WTC11 (cell line): Measurements from ENCODE around the gene CD93.

Experiments
- GABPB1 ChIP-seq: sonication (generic); formaldehyde crosslinking; IDR thresholded peaks from 2 replicates; pipeline ENCODE4 v1.8.1; 2023; ENCODE audit warnings: mild to moderate bottlenecking, missing genetic modification reagents
- NFE2L1 ChIP-seq: sonication (generic); formaldehyde crosslinking; IDR thresholded peaks from 2 replicates; pipeline ENCODE4 v1.8.1; 2023; ENCODE audit warnings: missing genetic modification reagents
- RELA ChIP-seq: sonication (generic); formaldehyde crosslinking; IDR thresholded peaks from 2 replicates; pipeline ENCODE4 v1.8.1; 2022; ENCODE audit warnings: missing genetic modification reagents, mild to moderate bottlenecking, borderline replicate concordance
- SP1 ChIP-seq: sonication (generic); formaldehyde crosslinking; conservative IDR thresholded peaks from 2 replicates; pipeline ENCODE4 v1.8.1; 2022; ENCODE audit warnings: missing genetic modification reagents
- ZNF317 ChIP-seq: sonication (generic); formaldehyde crosslinking; IDR thresholded peaks from 2 replicates; pipeline ENCODE4 v1.8.1; 2023; ENCODE audit warnings: low read depth, mild to moderate bottlenecking, moderate library complexity, missing genetic modification reagents, borderline replicate concordance
- TF ChIP-seq, protein P1 (sequence below): sonication (generic); formaldehyde crosslinking; IDR thresholded peaks from 2 replicates; pipeline ENCODE4 v1.8.0; 2022; ENCODE audit warnings: missing genetic modification reagents
- TF ChIP-seq, protein P2 (sequence below): fragments of 200-600 bp; IDR thresholded peaks from 2 replicates; pipeline ENCODE4 v1.8.0; 2022; ENCODE audit warnings: antibody characterized with exemption
- TF ChIP-seq, protein P3 (sequence below): sonication (generic); formaldehyde crosslinking; IDR thresholded peaks from 2 replicates; pipeline ENCODE4 v1.8.1; 2023; ENCODE audit warnings: mild to moderate bottlenecking, missing genetic modification reagents, borderline replicate concordance
- TF ChIP-seq, protein P4 (sequence below): sonication (generic); formaldehyde crosslinking; IDR thresholded peaks from 2 replicates; pipeline ENCODE4 v1.8.0; 2022; ENCODE audit warnings: mild to moderate bottlenecking, missing genetic modification reagents

DNA sequence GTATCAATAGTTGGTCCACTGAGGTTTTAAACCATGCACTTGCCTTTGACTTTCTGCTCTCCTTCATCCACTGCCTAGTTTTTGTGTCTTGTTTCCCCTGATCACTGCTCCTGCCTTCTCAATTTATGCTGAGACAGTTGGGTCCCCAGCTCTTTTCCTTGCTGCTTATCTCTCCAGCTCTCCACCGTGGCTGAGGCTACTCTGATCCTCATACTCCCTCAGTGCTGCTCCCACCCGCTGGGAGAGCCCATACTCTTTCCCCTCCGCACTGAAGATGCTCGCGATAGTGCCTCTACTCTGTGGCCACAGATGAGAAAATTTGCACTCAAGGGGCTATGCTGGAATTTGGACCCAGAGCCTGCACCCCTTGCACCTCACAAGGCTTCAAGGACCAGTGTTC, 33.2 kb downstream of the CD93 start:
- TF ChIP-seq, protein P1, sequence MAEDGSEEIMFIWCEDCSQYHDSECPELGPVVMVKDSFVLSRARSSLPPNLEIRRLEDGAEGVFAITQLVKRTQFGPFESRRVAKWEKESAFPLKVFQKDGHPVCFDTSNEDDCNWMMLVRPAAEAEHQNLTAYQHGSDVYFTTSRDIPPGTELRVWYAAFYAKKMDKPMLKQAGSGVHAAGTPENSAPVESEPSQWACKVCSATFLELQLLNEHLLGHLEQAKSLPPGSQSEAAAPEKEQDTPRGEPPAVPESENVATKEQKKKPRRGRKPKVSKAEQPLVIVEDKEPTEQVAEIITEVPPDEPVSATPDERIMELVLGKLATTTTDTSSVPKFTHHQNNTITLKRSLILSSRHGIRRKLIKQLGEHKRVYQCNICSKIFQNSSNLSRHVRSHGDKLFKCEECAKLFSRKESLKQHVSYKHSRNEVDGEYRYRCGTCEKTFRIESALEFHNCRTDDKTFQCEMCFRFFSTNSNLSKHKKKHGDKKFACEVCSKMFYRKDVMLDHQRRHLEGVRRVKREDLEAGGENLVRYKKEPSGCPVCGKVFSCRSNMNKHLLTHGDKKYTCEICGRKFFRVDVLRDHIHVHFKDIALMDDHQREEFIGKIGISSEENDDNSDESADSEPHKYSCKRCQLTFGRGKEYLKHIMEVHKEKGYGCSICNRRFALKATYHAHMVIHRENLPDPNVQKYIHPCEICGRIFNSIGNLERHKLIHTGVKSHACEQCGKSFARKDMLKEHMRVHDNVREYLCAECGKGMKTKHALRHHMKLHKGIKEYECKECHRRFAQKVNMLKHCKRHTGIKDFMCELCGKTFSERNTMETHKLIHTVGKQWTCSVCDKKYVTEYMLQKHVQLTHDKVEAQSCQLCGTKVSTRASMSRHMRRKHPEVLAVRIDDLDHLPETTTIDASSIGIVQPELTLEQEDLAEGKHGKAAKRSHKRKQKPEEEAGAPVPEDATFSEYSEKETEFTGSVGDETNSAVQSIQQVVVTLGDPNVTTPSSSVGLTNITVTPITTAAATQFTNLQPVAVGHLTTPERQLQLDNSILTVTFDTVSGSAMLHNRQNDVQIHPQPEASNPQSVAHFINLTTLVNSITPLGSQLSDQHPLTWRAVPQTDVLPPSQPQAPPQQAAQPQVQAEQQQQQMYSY = no peak
- TF ChIP-seq SP1 = no peak
- TF ChIP-seq GABPB1 (CRISPR knock-in tag) = no peak
- no peak for TF ChIP-seq RELA (CRISPR knock-in tag)
- TF ChIP-seq ZNF317 (CRISPR knock-in tag) = no peak
- TF ChIP-seq, protein P2, sequence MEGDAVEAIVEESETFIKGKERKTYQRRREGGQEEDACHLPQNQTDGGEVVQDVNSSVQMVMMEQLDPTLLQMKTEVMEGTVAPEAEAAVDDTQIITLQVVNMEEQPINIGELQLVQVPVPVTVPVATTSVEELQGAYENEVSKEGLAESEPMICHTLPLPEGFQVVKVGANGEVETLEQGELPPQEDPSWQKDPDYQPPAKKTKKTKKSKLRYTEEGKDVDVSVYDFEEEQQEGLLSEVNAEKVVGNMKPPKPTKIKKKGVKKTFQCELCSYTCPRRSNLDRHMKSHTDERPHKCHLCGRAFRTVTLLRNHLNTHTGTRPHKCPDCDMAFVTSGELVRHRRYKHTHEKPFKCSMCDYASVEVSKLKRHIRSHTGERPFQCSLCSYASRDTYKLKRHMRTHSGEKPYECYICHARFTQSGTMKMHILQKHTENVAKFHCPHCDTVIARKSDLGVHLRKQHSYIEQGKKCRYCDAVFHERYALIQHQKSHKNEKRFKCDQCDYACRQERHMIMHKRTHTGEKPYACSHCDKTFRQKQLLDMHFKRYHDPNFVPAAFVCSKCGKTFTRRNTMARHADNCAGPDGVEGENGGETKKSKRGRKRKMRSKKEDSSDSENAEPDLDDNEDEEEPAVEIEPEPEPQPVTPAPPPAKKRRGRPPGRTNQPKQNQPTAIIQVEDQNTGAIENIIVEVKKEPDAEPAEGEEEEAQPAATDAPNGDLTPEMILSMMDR = no peak
- TF ChIP-seq, protein P3, sequence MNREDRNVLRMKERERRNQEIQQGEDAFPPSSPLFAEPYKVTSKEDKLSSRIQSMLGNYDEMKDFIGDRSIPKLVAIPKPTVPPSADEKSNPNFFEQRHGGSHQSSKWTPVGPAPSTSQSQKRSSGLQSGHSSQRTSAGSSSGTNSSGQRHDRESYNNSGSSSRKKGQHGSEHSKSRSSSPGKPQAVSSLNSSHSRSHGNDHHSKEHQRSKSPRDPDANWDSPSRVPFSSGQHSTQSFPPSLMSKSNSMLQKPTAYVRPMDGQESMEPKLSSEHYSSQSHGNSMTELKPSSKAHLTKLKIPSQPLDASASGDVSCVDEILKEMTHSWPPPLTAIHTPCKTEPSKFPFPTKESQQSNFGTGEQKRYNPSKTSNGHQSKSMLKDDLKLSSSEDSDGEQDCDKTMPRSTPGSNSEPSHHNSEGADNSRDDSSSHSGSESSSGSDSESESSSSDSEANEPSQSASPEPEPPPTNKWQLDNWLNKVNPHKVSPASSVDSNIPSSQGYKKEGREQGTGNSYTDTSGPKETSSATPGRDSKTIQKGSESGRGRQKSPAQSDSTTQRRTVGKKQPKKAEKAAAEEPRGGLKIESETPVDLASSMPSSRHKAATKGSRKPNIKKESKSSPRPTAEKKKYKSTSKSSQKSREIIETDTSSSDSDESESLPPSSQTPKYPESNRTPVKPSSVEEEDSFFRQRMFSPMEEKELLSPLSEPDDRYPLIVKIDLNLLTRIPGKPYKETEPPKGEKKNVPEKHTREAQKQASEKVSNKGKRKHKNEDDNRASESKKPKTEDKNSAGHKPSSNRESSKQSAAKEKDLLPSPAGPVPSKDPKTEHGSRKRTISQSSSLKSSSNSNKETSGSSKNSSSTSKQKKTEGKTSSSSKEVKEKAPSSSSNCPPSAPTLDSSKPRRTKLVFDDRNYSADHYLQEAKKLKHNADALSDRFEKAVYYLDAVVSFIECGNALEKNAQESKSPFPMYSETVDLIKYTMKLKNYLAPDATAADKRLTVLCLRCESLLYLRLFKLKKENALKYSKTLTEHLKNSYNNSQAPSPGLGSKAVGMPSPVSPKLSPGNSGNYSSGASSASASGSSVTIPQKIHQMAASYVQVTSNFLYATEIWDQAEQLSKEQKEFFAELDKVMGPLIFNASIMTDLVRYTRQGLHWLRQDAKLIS (CRISPR knock-in tag) = no peak
- TF ChIP-seq, protein P4, sequence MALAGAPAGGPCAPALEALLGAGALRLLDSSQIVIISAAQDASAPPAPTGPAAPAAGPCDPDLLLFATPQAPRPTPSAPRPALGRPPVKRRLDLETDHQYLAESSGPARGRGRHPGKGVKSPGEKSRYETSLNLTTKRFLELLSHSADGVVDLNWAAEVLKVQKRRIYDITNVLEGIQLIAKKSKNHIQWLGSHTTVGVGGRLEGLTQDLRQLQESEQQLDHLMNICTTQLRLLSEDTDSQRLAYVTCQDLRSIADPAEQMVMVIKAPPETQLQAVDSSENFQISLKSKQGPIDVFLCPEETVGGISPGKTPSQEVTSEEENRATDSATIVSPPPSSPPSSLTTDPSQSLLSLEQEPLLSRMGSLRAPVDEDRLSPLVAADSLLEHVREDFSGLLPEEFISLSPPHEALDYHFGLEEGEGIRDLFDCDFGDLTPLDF (CRISPR knock-in tag) = no peak
- no peak for TF ChIP-seq NFE2L1 (CRISPR knock-in tag)
